Keratinocyte (primary cell): Measurements from ENCODE around the gene SNTG2.

Source experiments
- CTCF ChIP-seq, 3 experiments: IDR thresholded peaks in 1 of 3; conservative IDR thresholded peaks in 1 of 3; optimal IDR thresholded peaks in 1 of 3; 2 replicates in 2 of 3; 3 replicates in 1 of 3; pipeline versions ENCODE3 to v1.5.1; 2011; ENCODE audit warnings: low read length in 3 of 3, mild to moderate bottlenecking in 3 of 3, moderate library complexity in 2 of 3, control low read depth in 1 of 3, inconsistent platforms in 1 of 3; ENCODE audit not compliant: insufficient read depth in 2 of 3; ENCODE audit errors: extremely low read depth in 1 of 3
- EZH2 ChIP-seq: IDR thresholded peaks from one replicate; pipeline ENCODE4 v1.6.1; 2012; ENCODE audit warnings: inconsistent platforms, mild to moderate bottlenecking, low read length, moderate library complexity

GRCh38 chr2:1393321-1393720 is 442.7 kb downstream of the SNTG2 start:
- TF ChIP-seq EZH2 (no peak), CTCF (optimal IDR thresholded peaks at IDR 0.05 in 1 of 3, IDR thresholded peaks at IDR 0.05 in 1 of 3, conservative IDR thresholded peaks at IDR 0.05 in 1 of 3; ENCODE audit: extremely low read depth in 1 of 3, insufficient read depth in 2 of 3, low read length in 3 of 3) (no peak)
